Loucy (cell line): ENCODE measurements around the gene GIT2.
"Not testable (repeated sequence)": the region's sequence is repeated elsewhere in the genome, so short reads cannot be mapped to it uniquely, and the experiment has no call there.

Experiments
- H2AFZ ChIP-seq: fragments of 200-600 bp; sonication (generic); 2 replicates; pipeline ENCODE4 v1.6.0; 2016; ENCODE audit warnings: antibody characterized with exemption, mild to moderate bottlenecking, low read length, moderate library complexity
- H3F3A ChIP-seq: fragments of 200-600 bp; 2 replicates; pipeline ENCODE4 v1.6.0; 2016; ENCODE audit warnings: antibody characterized with exemption, low read depth, mild to moderate bottlenecking
- H3K27me3 ChIP-seq: fragments of 200-600 bp; sonication (generic); 2 replicates; pipeline ENCODE4 v1.6.1; 2014; ENCODE audit warnings: low read length, mild to moderate bottlenecking; ENCODE audit not compliant: insufficient read depth, poor library complexity, severe bottlenecking
- H3K36me3 ChIP-seq: fragments of 200-600 bp; sonication (generic); 2 replicates; pipeline ENCODE4 v1.6.1; 2016; ENCODE audit warnings: low read length; ENCODE audit not compliant: insufficient read depth
- H3K4me1 ChIP-seq: fragments of 200-600 bp; sonication (generic); 2 replicates; pipeline ENCODE4 v1.5.1; 2014; ENCODE audit warnings: low read length, mild to moderate bottlenecking; ENCODE audit not compliant: insufficient read depth, poor library complexity, severe bottlenecking
- H3K4me2 ChIP-seq: fragments of 200-600 bp; sonication (generic); 2 replicates; pipeline ENCODE4 v1.6.0; 2014; ENCODE audit warnings: antibody characterized with exemption, low read length, low read depth, mild to moderate bottlenecking; ENCODE audit not compliant: poor library complexity, severe bottlenecking
- H3K4me3 ChIP-seq: fragments of 200-600 bp; sonication (generic); 2 replicates; pipeline ENCODE4 v1.5.1; 2014; ENCODE audit warnings: low read length, mild to moderate bottlenecking, mixed read lengths; ENCODE audit not compliant: poor library complexity, severe bottlenecking
- H3K79me2 ChIP-seq: fragments of 200-600 bp; sonication (generic); 2 replicates; pipeline ENCODE4 v1.6.1; 2014; ENCODE audit warnings: low read length; ENCODE audit not compliant: insufficient read depth
- H3K9ac ChIP-seq: fragments of 200-600 bp; sonication (generic); 2 replicates; pipeline ENCODE4 v1.6.0; 2014; ENCODE audit warnings: mild to moderate bottlenecking, low read depth, low read length, moderate library complexity; ENCODE audit not compliant: poor library complexity, severe bottlenecking
- H3K9me2 ChIP-seq: fragments of 200-600 bp; sonication (generic); replicated peaks from 2 replicates; pipeline ENCODE4 v1.6.1; 2016; ENCODE audit warnings: low read depth, low read length, mixed read lengths
- H3K9me3 ChIP-seq: fragments of 200-600 bp; sonication (generic); 2 replicates; pipeline ENCODE4 v1.6.1; 2014; ENCODE audit warnings: mild to moderate bottlenecking, antibody characterized with exemption, low read length, low read depth; ENCODE audit not compliant: insufficient read depth
- H4K20me1 ChIP-seq: fragments of 200-600 bp; sonication (generic); 2 replicates; pipeline ENCODE4 v1.6.0; 2014; ENCODE audit warnings: antibody characterized with exemption, low read length, mild to moderate bottlenecking; ENCODE audit not compliant: insufficient read depth, poor library complexity, severe bottlenecking
- EZH2phosphoT487 ChIP-seq: fragments of 200-600 bp; IDR thresholded peaks from 2 replicates; pipeline ENCODE4 v1.6.1; 2018; ENCODE audit warnings: antibody characterized with exemption, mild to moderate bottlenecking, moderate library complexity, borderline replicate concordance
- TF ChIP-seq, protein P1 (sequence below): fragments of 200-600 bp; sonication (generic); conservative IDR thresholded peaks from 2 replicates; pipeline ENCODE4 v1.5.1; 2014; ENCODE audit warnings: mild to moderate bottlenecking, antibody characterized with exemption, low read length

GIT2 gene

DNA sequence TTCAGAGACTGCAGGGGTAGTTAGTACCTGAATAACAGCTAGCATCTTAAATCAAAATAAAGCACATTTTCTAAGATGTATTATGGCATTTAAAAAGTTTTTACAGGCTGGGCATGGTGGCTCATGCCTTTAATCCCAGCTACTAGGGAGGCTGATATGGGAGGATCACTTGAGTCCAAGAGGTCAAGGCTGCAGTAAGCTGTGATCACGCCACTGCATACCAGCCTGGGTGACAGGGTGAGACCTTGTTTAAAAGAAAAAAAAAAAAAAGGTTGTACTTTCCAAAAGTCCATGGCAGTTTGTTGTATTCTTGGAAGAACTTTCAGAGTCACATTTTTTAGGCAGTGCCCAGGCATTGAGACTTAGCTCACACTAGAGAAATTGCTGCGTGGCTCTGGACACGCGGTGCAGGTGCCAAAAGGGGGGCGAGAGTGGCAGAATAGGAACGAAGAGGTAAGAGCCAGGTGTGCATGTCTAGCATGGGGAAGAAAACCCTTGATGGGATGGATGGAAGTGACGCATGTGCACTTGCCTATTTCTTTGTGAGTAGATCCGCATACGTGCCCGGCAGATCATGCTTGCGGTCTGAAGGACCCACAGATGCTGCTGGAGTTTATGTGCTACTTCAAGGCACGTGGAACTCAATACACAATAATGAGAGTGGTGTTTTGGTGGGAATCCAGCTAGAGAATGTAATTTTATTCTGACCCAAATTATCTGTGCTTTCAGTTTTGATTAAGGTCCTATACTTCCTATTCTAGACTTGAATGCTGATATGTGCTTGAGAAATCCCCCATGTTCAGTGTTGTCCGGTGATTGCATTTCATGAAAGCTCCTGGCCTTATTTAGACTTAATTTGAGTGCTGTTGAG, 14.9 kb upstream of the GIT2 start:
- H3K4me3 ChIP-seq: no peak overlapping the region

DNA sequence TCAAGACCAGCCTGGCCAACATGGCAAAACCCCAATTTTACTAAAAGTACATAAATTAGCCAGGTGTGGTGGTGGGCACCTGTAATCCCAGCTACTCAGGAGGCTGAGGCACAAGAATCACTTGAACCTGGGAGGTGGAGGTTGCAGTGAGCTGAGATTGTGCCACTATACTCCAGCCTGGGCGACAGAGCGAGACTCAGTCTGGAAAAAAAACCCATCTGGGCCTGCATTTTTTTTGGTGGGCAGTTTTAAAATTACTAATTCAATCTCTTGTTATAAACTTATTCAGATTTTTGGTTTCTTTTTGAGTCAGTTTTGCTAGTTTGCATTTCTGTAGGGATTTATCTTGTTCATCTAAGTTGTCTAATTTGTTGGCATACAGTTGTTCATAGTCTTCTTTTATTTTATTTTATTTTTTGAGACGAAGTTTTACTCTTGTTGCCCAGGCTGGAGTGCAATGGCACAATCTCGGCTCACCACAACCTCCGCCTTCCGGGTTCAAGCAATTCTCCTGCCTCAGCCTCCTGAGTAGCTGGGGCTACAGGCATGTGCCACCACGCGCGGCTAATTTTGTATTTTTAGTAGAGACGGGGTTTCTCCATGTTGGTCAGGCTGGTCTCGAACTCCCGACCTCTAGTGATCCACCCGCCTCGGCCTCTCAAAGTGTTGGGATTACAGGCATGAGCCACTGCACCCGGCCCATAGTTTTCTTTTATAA, 12.7 kb upstream of the GIT2 start:
- not testable (repeated sequence) for H3F3A ChIP-seq, H3K4me1 ChIP-seq, H3K4me3 ChIP-seq, H3K9me2 ChIP-seq, H4K20me1 ChIP-seq, H3K27me3 ChIP-seq, H3K9ac ChIP-seq, H3K4me2 ChIP-seq, H3K9me3 ChIP-seq, H2AFZ ChIP-seq
- H3K79me2 ChIP-seq: peaks cover 50% of the 10 kb centered on the region
- peaks cover 16% of the 10 kb centered on the region; the same call in 1 of the 2 replicates for H3K36me3 ChIP-seq

More for the DNA sequence above, 14.9 kb upstream of the GIT2 start:
- TF ChIP-seq, protein P1, sequence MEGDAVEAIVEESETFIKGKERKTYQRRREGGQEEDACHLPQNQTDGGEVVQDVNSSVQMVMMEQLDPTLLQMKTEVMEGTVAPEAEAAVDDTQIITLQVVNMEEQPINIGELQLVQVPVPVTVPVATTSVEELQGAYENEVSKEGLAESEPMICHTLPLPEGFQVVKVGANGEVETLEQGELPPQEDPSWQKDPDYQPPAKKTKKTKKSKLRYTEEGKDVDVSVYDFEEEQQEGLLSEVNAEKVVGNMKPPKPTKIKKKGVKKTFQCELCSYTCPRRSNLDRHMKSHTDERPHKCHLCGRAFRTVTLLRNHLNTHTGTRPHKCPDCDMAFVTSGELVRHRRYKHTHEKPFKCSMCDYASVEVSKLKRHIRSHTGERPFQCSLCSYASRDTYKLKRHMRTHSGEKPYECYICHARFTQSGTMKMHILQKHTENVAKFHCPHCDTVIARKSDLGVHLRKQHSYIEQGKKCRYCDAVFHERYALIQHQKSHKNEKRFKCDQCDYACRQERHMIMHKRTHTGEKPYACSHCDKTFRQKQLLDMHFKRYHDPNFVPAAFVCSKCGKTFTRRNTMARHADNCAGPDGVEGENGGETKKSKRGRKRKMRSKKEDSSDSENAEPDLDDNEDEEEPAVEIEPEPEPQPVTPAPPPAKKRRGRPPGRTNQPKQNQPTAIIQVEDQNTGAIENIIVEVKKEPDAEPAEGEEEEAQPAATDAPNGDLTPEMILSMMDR: no peak
- TF ChIP-seq EZH2phosphoT487: no peak
- Histone ChIP-seq H3K4me1 (peaks cover 6% of the 10 kb centered on the region), H3K9me2 (no peaks in the 10 kb centered on the region), H3K9me3 (no peaks in the 10 kb centered on the region), H4K20me1 (no peaks in the 10 kb centered on the region), H3K4me2 (no peak overlapping the region), H3K79me2 (peaks cover 39% of the 10 kb centered on the region), H3K36me3 (peaks cover 28% of the 10 kb centered on the region; the same call in 1 of the 2 replicates), H3K27me3 (no peaks in the 10 kb centered on the region), H2AFZ (no peak overlapping the region), H3F3A (no peaks in the 10 kb centered on the region), H3K9ac (no peak overlapping the region)

DNA sequence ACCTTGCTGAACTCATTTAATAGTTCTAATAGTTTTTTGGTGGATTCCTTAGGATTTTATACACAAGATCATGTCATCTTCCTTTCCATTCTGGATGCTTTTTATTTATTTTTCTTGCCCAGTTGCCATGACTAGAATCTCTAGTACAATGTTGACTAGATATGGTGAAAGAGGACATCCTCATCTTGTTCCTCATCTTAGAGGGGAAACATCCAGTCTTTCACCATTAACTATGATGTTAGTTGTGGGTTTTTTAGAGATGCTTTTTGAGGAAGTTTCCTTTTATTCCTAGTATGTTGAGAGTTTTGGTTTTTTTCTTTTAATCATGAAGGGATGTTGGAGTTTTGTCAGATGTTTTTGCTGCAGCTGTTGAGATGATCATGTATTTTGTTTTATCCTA, 11.7 kb upstream of the GIT2 start:
- Histone ChIP-seq H3K4me2 (no peak overlapping the region), H2AFZ (no peak overlapping the region), H4K20me1 (no peaks in the 10 kb centered on the region), H3K9ac (no peak overlapping the region), H3K27me3 (no peaks in the 10 kb centered on the region), H3K9me2 (no peaks in the 10 kb centered on the region), H3K4me3 (no peak overlapping the region), H3K79me2 (peaks cover 58% of the 10 kb centered on the region), H3F3A (0 out of 2 replicates have a peak, but pooled peaks cover 4% of the 10 kb centered on the region), H3K4me1 (peaks cover 14% of the 10 kb centered on the region), H3K9me3 (no peaks in the 10 kb centered on the region), H3K36me3 (peaks cover 10% of the 10 kb centered on the region; the same call in 1 of the 2 replicates)
- TF ChIP-seq EZH2phosphoT487: no peak
- TF ChIP-seq, protein P1: no peak
